GM19397 (cell line): ENCODE data around the gene SLC39A2.

Experiments used
- ATAC-seq: cut with Tn5 transposase; IDR thresholded peaks from one replicate; pipeline ENCODE4 v1.9.1; 2021; ENCODE audit warnings: mild to moderate bottlenecking, moderate library complexity; ENCODE audit not compliant: unreplicated experiment

The SLC39A2 gene

GRCh38 chr14:21043387-21043973 lies 44.4 kb downstream of the SLC39A2 start:
- ATAC-seq: no peak

- no peak for ATAC-seq
Observed at GRCh38 chr14:21043974-21044618, 45.0 kb downstream of the SLC39A2 start.

- no peak for ATAC-seq
Observed at GRCh38 chr14:21047378-21047781, 48.3 kb downstream of the SLC39A2 start.

GRCh38 chr14:21048638-21049037 lies 49.5 kb downstream of the SLC39A2 start:
- ATAC-seq: no peak

GRCh38 chr14:21049271-21049673 lies 50.2 kb downstream of the SLC39A2 start:
- no peak for ATAC-seq

- ATAC-seq: no peak
Observed at GRCh38 chr14:21050597-21050996, 51.5 kb downstream of the SLC39A2 start.
